Stimulated activated CD8-positive, alpha-beta memory T cell treated with anti-CD3 and anti-CD28 coated beads, Interleukin-7, amount 100 ng/mL, for 1 hour (primary cell): ENCODE results near the gene PHF2.
"Not testable (repeated sequence)": the region's sequence is repeated elsewhere in the genome, so short reads cannot be mapped to it uniquely, and the experiment has no call there.

Source experiments
- DNase-seq, 2 donors: peaks; one replicate each; pipeline ENCODE4 v3.0.0-alpha.2; 2020; ENCODE audit warnings: low read depth in 2 of 2

PHF2 gene

GRCh38 chr9:93665637-93666438 lies 89.5 kb downstream of the PHF2 start:
- no peak for DNase-seq

- not testable (repeated sequence) for DNase-seq
These were observed 90.0 kb downstream of the PHF2 start for GRCh38 chr9:93666439-93666784.

GRCh38 chr9:93667006-93667405 lies 90.6 kb downstream of the PHF2 start:
- no peak for DNase-seq

- DNase-seq, result no peak
These were observed 91.2 kb downstream of the PHF2 start for GRCh38 chr9:93667627-93668026.

GRCh38 chr9:93668261-93668871 lies 92.0 kb downstream of the PHF2 start:
- DNase-seq, result no peak

- no peak for DNase-seq
These were observed 93.0 kb downstream of the PHF2 start for GRCh38 chr9:93669116-93669957.

GRCh38 chr9:93669958-93670207 lies 93.5 kb downstream of the PHF2 start:
- DNase-seq, result no peak

- DNase-seq, result no peak
These were observed 94.0 kb downstream of the PHF2 start for GRCh38 chr9:93670208-93671019.

- no peak for DNase-seq
These were observed 94.6 kb downstream of the PHF2 start for GRCh38 chr9:93671020-93671338.

GRCh38 chr9:93672330-93673020 lies 96.1 kb downstream of the PHF2 start:
- not testable (repeated sequence) for DNase-seq

- no peak for DNase-seq
These were observed 96.8 kb downstream of the PHF2 start for GRCh38 chr9:93673021-93673838.

- DNase-seq, result no peak
These were observed 97.5 kb downstream of the PHF2 start for GRCh38 chr9:93673839-93674334.

GRCh38 chr9:93674580-93675335 lies 98.4 kb downstream of the PHF2 start:
- DNase-seq, result no peak

GRCh38 chr9:93675336-93676150 lies 99.2 kb downstream of the PHF2 start:
- no peak for DNase-seq

- DNase-seq, result no peak
These were observed 100.1 kb downstream of the PHF2 start for GRCh38 chr9:93676310-93677047.

GRCh38 chr9:93677048-93677571 lies 100.7 kb downstream of the PHF2 start:
- DNase-seq, result no peak

- DNase-seq, result no peak
These were observed 101.3 kb downstream of the PHF2 start for GRCh38 chr9:93677641-93678136.
